ENCODE data around the gene TIMM13. TPM values are rescaled to one million over a fixed set of nuclear protein-coding genes. Genes with fewer than 3 reads are reported as not detected.

The TIMM13 gene
- total and polyA plus RNA-seq, 2 of the 8 experiments (the other 6 are each of a cell fraction or from before 2014, with no cell fraction given) = 270 to 275 TPM

DNA sequence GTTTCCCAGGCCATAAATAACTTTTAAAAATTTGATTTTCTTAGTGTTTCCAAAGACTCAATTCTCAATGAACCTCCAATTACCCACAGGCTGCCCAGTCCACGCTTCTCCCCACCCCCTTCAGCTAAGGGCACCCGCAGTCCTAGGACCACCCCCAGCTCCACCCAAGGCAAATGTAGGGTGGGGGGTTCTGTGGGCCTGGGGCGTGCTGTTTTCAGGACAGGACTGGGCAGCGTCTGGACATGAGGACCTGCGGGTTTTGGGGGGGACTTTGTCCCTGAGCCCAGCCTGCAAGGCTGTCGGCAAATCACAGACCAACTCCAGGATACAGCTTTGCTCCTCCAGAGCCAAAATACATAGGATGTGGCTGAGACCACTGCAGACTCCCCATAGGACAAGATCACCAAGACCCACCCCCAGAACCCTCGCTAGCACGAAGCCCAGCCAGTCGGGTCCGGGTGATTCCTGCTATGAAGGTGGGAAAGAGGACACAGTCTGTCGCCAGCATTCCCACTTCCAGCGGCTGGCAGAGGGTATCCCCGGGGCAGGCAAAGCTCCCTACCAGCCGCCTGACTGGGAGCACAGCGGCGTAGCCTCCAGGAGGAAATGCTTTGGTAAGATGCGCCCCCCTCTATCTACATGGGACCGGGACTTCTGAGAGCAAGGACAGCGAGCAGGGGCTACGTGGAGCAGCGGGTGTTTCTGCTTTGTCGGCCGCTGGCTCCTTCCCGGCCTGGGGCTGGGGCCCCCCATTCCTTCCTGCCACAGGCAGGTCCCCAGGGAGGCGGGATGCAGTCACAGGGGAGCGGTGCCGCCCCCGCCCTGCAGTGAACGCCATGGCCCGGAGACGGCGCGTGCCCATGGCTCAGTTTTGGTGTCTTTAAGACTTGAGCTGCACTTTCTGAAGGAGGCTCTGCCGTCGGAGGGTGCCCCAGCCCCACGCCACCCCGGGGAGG is 1.6 kb upstream of the TIMM13 start (continued):
- TF ChIP-seq KDM4A (IDR thresholded peaks at IDR 0.05; ENCODE audit: low read depth, low read length, severe bottlenecking) = no peak
- no peak for TF ChIP-seq CHD1 (IDR thresholded peaks at IDR 0.05; ENCODE audit: low read depth, low read length)
- TF ChIP-seq FOSL1 (IDR thresholded peaks at IDR 0.05; ENCODE audit: insufficient read depth, low read depth, low read length) = no peak
- TF ChIP-seq, protein P1, sequence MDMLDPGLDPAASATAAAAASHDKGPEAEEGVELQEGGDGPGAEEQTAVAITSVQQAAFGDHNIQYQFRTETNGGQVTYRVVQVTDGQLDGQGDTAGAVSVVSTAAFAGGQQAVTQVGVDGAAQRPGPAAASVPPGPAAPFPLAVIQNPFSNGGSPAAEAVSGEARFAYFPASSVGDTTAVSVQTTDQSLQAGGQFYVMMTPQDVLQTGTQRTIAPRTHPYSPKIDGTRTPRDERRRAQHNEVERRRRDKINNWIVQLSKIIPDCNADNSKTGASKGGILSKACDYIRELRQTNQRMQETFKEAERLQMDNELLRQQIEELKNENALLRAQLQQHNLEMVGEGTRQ (IDR thresholded peaks at IDR 0.05; ENCODE audit: low read length) = no peak
- TF ChIP-seq BRCA1 (IDR thresholded peaks at IDR 0.05; ENCODE audit: low read depth, low read length) = no peak
- TF ChIP-seq TAF1 (IDR thresholded peaks at IDR 0.05; ENCODE audit: low read depth, low read length) = no peak
- no peak; a peak in 1 of 3 replicates for TF ChIP-seq POLR2A (IDR thresholded peaks at IDR 0.05; ENCODE audit: control extremely low read depth in 1 of 2, low read depth in 2 of 2, low read length in 2 of 2)
- TF ChIP-seq, protein P2, sequence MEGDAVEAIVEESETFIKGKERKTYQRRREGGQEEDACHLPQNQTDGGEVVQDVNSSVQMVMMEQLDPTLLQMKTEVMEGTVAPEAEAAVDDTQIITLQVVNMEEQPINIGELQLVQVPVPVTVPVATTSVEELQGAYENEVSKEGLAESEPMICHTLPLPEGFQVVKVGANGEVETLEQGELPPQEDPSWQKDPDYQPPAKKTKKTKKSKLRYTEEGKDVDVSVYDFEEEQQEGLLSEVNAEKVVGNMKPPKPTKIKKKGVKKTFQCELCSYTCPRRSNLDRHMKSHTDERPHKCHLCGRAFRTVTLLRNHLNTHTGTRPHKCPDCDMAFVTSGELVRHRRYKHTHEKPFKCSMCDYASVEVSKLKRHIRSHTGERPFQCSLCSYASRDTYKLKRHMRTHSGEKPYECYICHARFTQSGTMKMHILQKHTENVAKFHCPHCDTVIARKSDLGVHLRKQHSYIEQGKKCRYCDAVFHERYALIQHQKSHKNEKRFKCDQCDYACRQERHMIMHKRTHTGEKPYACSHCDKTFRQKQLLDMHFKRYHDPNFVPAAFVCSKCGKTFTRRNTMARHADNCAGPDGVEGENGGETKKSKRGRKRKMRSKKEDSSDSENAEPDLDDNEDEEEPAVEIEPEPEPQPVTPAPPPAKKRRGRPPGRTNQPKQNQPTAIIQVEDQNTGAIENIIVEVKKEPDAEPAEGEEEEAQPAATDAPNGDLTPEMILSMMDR (IDR thresholded peaks at IDR 0.05; ENCODE audit: control extremely low read depth in 1 of 3, insufficient read depth in 1 of 3, low read depth in 1 of 3, low read length in 3 of 3) = no peak
- TF ChIP-seq CEBPB (IDR thresholded peaks at IDR 0.05; ENCODE audit: low read depth, low read length) = no peak
- TF ChIP-seq CHD2 (IDR thresholded peaks at IDR 0.05; ENCODE audit: low read length) = no peak

Data from H1 (cell line).